HCT116 (cell line): ENCODE measurements around the gene ARMH1.

Source experiments
- CTCF ChIP-seq, 3 experiments: fragments of 200-600 bp in 1 of 3; sonication (generic) in 1 of 3; IDR thresholded peaks in 2 of 3; conservative IDR thresholded peaks in 1 of 3; 2 replicates each; pipeline ENCODE4 v1.5.1; 2012 to 2017; ENCODE audit warnings: low read depth in 2 of 3, low read length in 2 of 3, antibody characterized with exemption in 1 of 3, borderline replicate concordance in 1 of 3, control low read depth in 1 of 3, mild to moderate bottlenecking in 1 of 3, mixed read lengths in 1 of 3, mixed run types in 1 of 3, moderate library complexity in 1 of 3; ENCODE audit not compliant: insufficient read depth in 1 of 3
- EGR1 ChIP-seq: IDR thresholded peaks from 2 replicates; pipeline ENCODE4 v1.6.1; 2012; ENCODE audit warnings: low read depth
- EZH2phosphoT487 ChIP-seq: fragments of 200-600 bp; IDR thresholded peaks from 2 replicates; pipeline ENCODE4 v1.6.1; 2018; ENCODE audit warnings: antibody characterized with exemption, borderline replicate concordance
- JUND ChIP-seq: IDR thresholded peaks from 2 replicates; pipeline ENCODE4 v1.6.1; 2012
- POLR2A ChIP-seq: IDR thresholded peaks from 2 replicates; pipeline ENCODE4 v1.7.0; 2011; ENCODE audit warnings: borderline replicate concordance; ENCODE audit not compliant: insufficient read depth, insufficient read length; ENCODE audit errors: extremely low read depth
- POLR2AphosphoS5 ChIP-seq: IDR thresholded peaks from 2 replicates; pipeline ENCODE4 v1.6.1; 2011; ENCODE audit warnings: mild to moderate bottlenecking, low read depth, low read length, moderate library complexity
- RAD21 ChIP-seq: IDR thresholded peaks from 2 replicates; pipeline ENCODE4 v1.6.1; 2012; ENCODE audit warnings: low read depth, mild to moderate bottlenecking
- REST ChIP-seq: IDR thresholded peaks from 2 replicates; pipeline ENCODE4 v1.6.1; 2012; ENCODE audit warnings: low read depth
- SP1 ChIP-seq: IDR thresholded peaks from 2 replicates; pipeline ENCODE4 v1.6.1; 2012; ENCODE audit warnings: low read depth
- SRF ChIP-seq: IDR thresholded peaks from 2 replicates; pipeline ENCODE4 v1.6.1; 2012; ENCODE audit warnings: low read depth
- TCF7L2 ChIP-seq: IDR thresholded peaks from 2 replicates; pipeline ENCODE4 v1.7.0; 2011; ENCODE audit warnings: borderline replicate concordance, inconsistent platforms; ENCODE audit not compliant: insufficient read depth, insufficient read length; ENCODE audit errors: extremely low read depth
- YY1 ChIP-seq: IDR thresholded peaks from 2 replicates; pipeline ENCODE4 v1.6.1; 2011; ENCODE audit warnings: low read length, low read depth, moderate library complexity, mild to moderate bottlenecking; ENCODE audit not compliant: insufficient replicate concordance; ENCODE audit errors: extremely low read depth
- ZFX ChIP-seq: fragments of 450-650 bp; IDR thresholded peaks from 2 replicates; pipeline ENCODE4 v1.6.1; 2017
- ZNF274 ChIP-seq: fragments of 200-500 bp; sonication (Bioruptor generic); IDR thresholded peaks from 2 replicates; pipeline ENCODE4 v1.6.1; 2014; ENCODE audit warnings: mild to moderate bottlenecking, low read depth, low read length, inconsistent platforms

GRCh38 chr1:44630116-44630515 lies 44.4 kb upstream of the ARMH1 start:
- TF ChIP-seq POLR2A = no peak
- no peak for TF ChIP-seq CTCF (IDR thresholded peaks at IDR 0.05 in 2 of 3, conservative IDR thresholded peaks at IDR 0.05 in 1 of 3; ENCODE audit: borderline replicate concordance in 1 of 3, insufficient read depth in 1 of 3, low read depth in 2 of 3, low read length in 2 of 3)
- TF ChIP-seq POLR2AphosphoS5 = no peak
- no peak for TF ChIP-seq ZNF274
- TF ChIP-seq REST = no peak
- TF ChIP-seq SP1 = no peak
- TF ChIP-seq TCF7L2 = no peak
- no peak for TF ChIP-seq EZH2phosphoT487
- no peak for TF ChIP-seq RAD21
- no peak for TF ChIP-seq YY1
- no peak for TF ChIP-seq EGR1
- no peak for TF ChIP-seq ZFX
- no peak for TF ChIP-seq JUND
- TF ChIP-seq SRF = no peak
